HCT116 (cell line): ENCODE measurements around the gene GRHPR. TPM values are rescaled to one million over a fixed set of nuclear protein-coding genes. Genes with fewer than 3 reads are reported as not detected.

Source experiments
- ATAC-seq: fragments of 200-7000 bp; cut with Tn5 transposase; 2 replicates; pipeline ENCODE4 v1.9.1; 2020; ENCODE audit warnings: mild to moderate bottlenecking, moderate library complexity
- BruUV-seq: library from RNA; stranded (reverse); fragments of 400-500 nt; replicated peaks from 2 replicates; lab custom pipeline; 2021; lab: Mats Ljungman, UMichigan
- CTCF ChIA-PET: fragments of 300-600 bp; sonication (Branson Sonifier 250); formaldehyde crosslinking; loops from one replicate; lab custom pipeline; 2021; ENCODE audit warnings: antibody characterized with exemption; lab: Charles Lee
- POLR2A ChIA-PET: fragments of 300-600, 350-600 bp; sonication (Branson Sonifier 250); formaldehyde crosslinking; loops from one replicate; lab custom pipeline; 2021; ENCODE audit warnings: antibody characterized with exemption; lab: Charles Lee
- RAD21 ChIA-PET, 2 experiments: fragments of 300-600 bp; sonication (Branson Sonifier 250); formaldehyde crosslinking; loops; one replicate each; lab custom pipeline; 2023; ENCODE audit warnings: low total read pairs in 2 of 2; ENCODE audit not compliant: uncharacterized antibody in 2 of 2, unreplicated experiment in 2 of 2, low non-redundant PET in 1 of 2; lab: Charles Lee
- DNase-seq: peaks from one replicate; pipeline ENCODE4 v3.0.0-alpha.2; 2010; ENCODE audit warnings: low read depth, low spot score
- H2AFZ ChIP-seq: fragments of 200-600 bp; shearing (Covaris generic), sonication (generic); 2 replicates; pipeline ENCODE4 v1.6.1; 2017; ENCODE audit warnings: low read depth, mixed run types, mixed read lengths, antibody characterized with exemption, low read length; ENCODE audit not compliant: poor library complexity, severe bottlenecking
- H3K27ac ChIP-seq: 2 replicates; pipeline ENCODE4 v1.5.1; 2012; ENCODE audit warnings: low read depth, low read length
- H3K27me3 ChIP-seq: fragments of 200-600 bp; sonication (generic); 2 replicates; pipeline ENCODE4 v1.6.1; 2016; ENCODE audit warnings: mixed run types, low read length, mixed read lengths; ENCODE audit not compliant: insufficient read depth
- H3K36me3 ChIP-seq, 2 experiments: fragments of 200-500 bp in 1 of 2; fragments of 200-600 bp in 1 of 2; sonication (Bioruptor generic) in 1 of 2; sonication (generic) in 1 of 2; 2 replicates each; pipeline versions ENCODE4 v1.5.1 to v1.6.1; 2014 to 2016; ENCODE audit warnings: low read length in 2 of 2, inconsistent platforms in 1 of 2, mixed read lengths in 1 of 2, mixed run types in 1 of 2; ENCODE audit not compliant: insufficient read depth in 2 of 2, control insufficient read depth in 1 of 2
- H3K4me1 ChIP-seq, 2 experiments: fragments of 200-600 bp in 1 of 2; sonication (generic) in 1 of 2; 2 replicates each; pipeline versions ENCODE4 v1.5.1 to v1.6.1; 2012 to 2017; ENCODE audit warnings: low read length in 2 of 2, inconsistent platforms in 1 of 2, mild to moderate bottlenecking in 1 of 2, mixed read lengths in 1 of 2, mixed run types in 1 of 2, moderate library complexity in 1 of 2; ENCODE audit not compliant: insufficient read depth in 2 of 2, control insufficient read depth in 1 of 2
- H3K4me2 ChIP-seq: fragments of 200-600 bp; sonication (generic); 2 replicates; pipeline ENCODE4 v1.6.1; 2017; ENCODE audit warnings: mixed run types, low read length, mixed read lengths
- H3K4me3 ChIP-seq, 2 experiments: fragments of 200-600 bp in 1 of 2; sonication (generic) in 1 of 2; replicated peaks in 1 of 2; 2 replicates each; pipeline ENCODE4 v1.5.1; 2011 to 2016; ENCODE audit warnings: low read length in 2 of 2, control low read depth in 1 of 2, low read depth in 1 of 2, mild to moderate bottlenecking in 1 of 2, mixed read lengths in 1 of 2, mixed run types in 1 of 2
- H3K79me2 ChIP-seq: fragments of 200-600 bp; sonication (generic); 2 replicates; pipeline ENCODE4 v1.6.1; 2017; ENCODE audit warnings: mild to moderate bottlenecking, mixed run types, low read length, moderate library complexity, mixed read lengths; ENCODE audit not compliant: insufficient read depth
- H3K9ac ChIP-seq: fragments of 200-600 bp; sonication (generic); 2 replicates; pipeline ENCODE4 v1.6.1; 2016; ENCODE audit warnings: low read length, mixed read lengths
- H3K9me2 ChIP-seq: fragments of 200-600 bp; sonication (generic), shearing (Covaris generic); 2 replicates; pipeline ENCODE4 v1.6.1; 2017; ENCODE audit warnings: mixed run types, mild to moderate bottlenecking, moderate library complexity; ENCODE audit not compliant: insufficient read depth
- H3K9me3 ChIP-seq, 2 experiments: fragments of 200-500 bp in 1 of 2; fragments of 200-600 bp in 1 of 2; sonication (Bioruptor generic) in 1 of 2; sonication (generic) in 1 of 2; 2 replicates each; pipeline ENCODE4 v1.6.1; 2014 to 2017; ENCODE audit warnings: low read length in 2 of 2, mixed read lengths in 2 of 2, inconsistent platforms in 1 of 2, low read depth in 1 of 2, mild to moderate bottlenecking in 1 of 2, mixed run types in 1 of 2, moderate library complexity in 1 of 2; ENCODE audit not compliant: control insufficient read depth in 1 of 2, insufficient read depth in 1 of 2
- H4K20me1 ChIP-seq: fragments of 200-600 bp; sonication (generic), shearing (Covaris generic); 2 replicates; pipeline ENCODE4 v1.6.1; 2017; ENCODE audit warnings: mixed run types, mild to moderate bottlenecking, moderate library complexity; ENCODE audit not compliant: insufficient read depth
- CBX3 ChIP-seq: IDR thresholded peaks from 2 replicates; pipeline ENCODE4 v1.6.1; 2012; ENCODE audit warnings: low read depth
- EZH2 ChIP-seq: fragments of 200-600 bp; sonication (generic); IDR thresholded peaks from 2 replicates; pipeline ENCODE4 v1.6.1; 2017; ENCODE audit warnings: antibody characterized with exemption, mixed run types
- REST ChIP-seq: IDR thresholded peaks from 2 replicates; pipeline ENCODE4 v1.6.1; 2012; ENCODE audit warnings: low read depth
- SRF ChIP-seq: IDR thresholded peaks from 2 replicates; pipeline ENCODE4 v1.6.1; 2012; ENCODE audit warnings: low read depth
- YY1 ChIP-seq: IDR thresholded peaks from 2 replicates; pipeline ENCODE4 v1.6.1; 2011; ENCODE audit warnings: low read length, low read depth, moderate library complexity, mild to moderate bottlenecking; ENCODE audit not compliant: insufficient replicate concordance; ENCODE audit errors: extremely low read depth
- intact Hi-C: fragments of 100-400 bp; cut with micrococcal nuclease; formaldehyde crosslinking; loops from 2 replicates; pipeline ENCODE4 v1.10.0; 2022
- total RNA-seq: library from RNA; stranded (reverse); gene quantifications from one replicate; pipeline ENCODE4 v1.2.1, GENCODE V29; 2021; ENCODE audit not compliant: unreplicated experiment

Gene GRHPR
- total RNA-seq, 1 experiment from 2014 or later: 106 TPM

- Histone ChIP-seq H3K9ac (peak overlapping the region; percentile 80), H3K36me3 (peaks cover 17 to 26% of the 10 kb centered on the region in 2 experiments), H3K27ac (0 out of 2 replicates have a peak overlapping the region, but pooled peaks have one; percentile 9), H3K4me1 (peaks cover 4 to 18% of the 10 kb centered on the region in 2 experiments; a peak in 3 of 4 replicates), H3K9me2 (no peaks in the 10 kb centered on the region), H3K4me3 (peak overlapping the region; percentile 95 to 96), H3K27me3 (no peaks in the 10 kb centered on the region), H4K20me1 (no peaks in the 10 kb centered on the region), H3K9me3 (no peaks in the 10 kb centered on the region), H3K4me2 (peak overlapping the region; percentile 88), H2AFZ (no peak overlapping the region), H3K79me2 (peaks cover 47% of the 10 kb centered on the region)
- no peak for DNase-seq
- TF ChIP-seq YY1: no peak
- TF ChIP-seq EZH2: no peak
- no peak for TF ChIP-seq REST
- TF ChIP-seq SRF: no peak
- TF ChIP-seq CBX3: no peak
- ChIA-PET POLR2A (interaction anchor here (0.7 kb wide), 1 partner anchor 33 kb away, joined by 3 read pairs; no protein-coding TSS in a partner anchor), RAD21 (no interaction called here), CTCF (interaction anchor here (1.1 to 1.2 kb wide), 2 partner anchors 8 to 428 kb away, joined by 3 read pairs; no protein-coding TSS in a partner anchor)
- intact Hi-C loops: no loop called here
- no peak for ATAC-seq
- BruUV-seq: no TSS peak
Measured at GRCh38 chr9:37423508-37423907, 1.0 kb downstream of the GRHPR start.
